GM13977 (cell line): ENCODE measurements around the gene PASK.

Experiments used
- DNase-seq: peaks from one replicate; pipeline ENCODE4 v3.0.0; 2012; ENCODE audit warnings: low spot score
- in situ Hi-C: fragments of 300-500 bp; cut with MboI; formaldehyde crosslinking; loops from one replicate; pipeline ENCODE4 v1.12.0; 2022; ENCODE audit warnings: low sequenced_read_pairs, low pct_unique_long_range_greater_than_20kb, mixed read lengths, inconsistent platforms; ENCODE audit not compliant: unreplicated experiment
- TF ChIP-seq, protein P1 (sequence below): IDR thresholded peaks from 2 replicates; pipeline ENCODE4 v1.5.1; 2012; ENCODE audit warnings: mild to moderate bottlenecking, control low read depth; ENCODE audit not compliant: insufficient read depth; ENCODE audit errors: extremely low read depth, missing control alignments

Gene PASK

DNA sequence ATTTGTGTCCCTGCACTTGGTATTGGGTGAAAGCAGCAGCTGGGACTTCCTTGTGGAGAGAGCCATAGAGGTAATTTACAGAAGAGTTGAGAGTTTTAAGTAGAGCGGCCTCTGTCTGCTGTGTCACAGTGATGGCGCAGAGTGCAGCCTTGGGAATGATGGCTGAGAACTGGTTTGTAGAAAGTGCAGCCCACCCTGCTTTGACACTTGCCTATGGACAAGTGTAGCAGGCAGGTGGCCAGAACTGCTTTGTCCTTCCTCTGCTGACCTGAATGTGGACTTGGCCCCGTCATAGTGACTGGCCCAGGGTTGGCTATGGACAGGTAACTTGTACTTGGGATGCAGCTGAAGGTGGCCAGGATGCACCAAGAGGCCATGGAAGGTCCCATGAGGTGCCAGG is 32.9 kb upstream of the PASK start:
- TF ChIP-seq, protein P1, sequence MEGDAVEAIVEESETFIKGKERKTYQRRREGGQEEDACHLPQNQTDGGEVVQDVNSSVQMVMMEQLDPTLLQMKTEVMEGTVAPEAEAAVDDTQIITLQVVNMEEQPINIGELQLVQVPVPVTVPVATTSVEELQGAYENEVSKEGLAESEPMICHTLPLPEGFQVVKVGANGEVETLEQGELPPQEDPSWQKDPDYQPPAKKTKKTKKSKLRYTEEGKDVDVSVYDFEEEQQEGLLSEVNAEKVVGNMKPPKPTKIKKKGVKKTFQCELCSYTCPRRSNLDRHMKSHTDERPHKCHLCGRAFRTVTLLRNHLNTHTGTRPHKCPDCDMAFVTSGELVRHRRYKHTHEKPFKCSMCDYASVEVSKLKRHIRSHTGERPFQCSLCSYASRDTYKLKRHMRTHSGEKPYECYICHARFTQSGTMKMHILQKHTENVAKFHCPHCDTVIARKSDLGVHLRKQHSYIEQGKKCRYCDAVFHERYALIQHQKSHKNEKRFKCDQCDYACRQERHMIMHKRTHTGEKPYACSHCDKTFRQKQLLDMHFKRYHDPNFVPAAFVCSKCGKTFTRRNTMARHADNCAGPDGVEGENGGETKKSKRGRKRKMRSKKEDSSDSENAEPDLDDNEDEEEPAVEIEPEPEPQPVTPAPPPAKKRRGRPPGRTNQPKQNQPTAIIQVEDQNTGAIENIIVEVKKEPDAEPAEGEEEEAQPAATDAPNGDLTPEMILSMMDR = no peak
- in situ Hi-C loops = no loop called here
- no peak for DNase-seq

DNA sequence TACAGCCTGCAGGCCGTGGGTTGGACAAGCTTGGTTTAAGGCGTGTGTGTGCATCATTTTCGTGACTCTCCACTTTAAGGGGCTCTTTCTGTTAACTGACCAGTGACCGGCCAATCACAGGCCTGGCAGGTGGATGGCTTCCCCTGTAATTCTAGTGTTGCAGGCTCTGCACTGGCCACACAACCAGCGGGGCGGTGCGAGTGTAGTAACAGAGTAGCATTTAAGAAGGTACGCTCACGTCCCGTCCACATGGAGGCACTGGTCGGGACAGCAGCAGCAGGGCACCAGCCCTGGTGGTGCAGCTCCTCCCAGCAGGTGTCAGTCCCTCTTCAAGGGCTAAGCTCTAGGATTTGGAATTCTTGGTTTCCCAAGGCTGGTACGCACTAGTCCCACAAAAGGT is 31.2 kb upstream of the PASK start:
- in situ Hi-C loops = no loop called here
- DNase-seq = no peak
- TF ChIP-seq, protein P1 = no peak

DNA sequence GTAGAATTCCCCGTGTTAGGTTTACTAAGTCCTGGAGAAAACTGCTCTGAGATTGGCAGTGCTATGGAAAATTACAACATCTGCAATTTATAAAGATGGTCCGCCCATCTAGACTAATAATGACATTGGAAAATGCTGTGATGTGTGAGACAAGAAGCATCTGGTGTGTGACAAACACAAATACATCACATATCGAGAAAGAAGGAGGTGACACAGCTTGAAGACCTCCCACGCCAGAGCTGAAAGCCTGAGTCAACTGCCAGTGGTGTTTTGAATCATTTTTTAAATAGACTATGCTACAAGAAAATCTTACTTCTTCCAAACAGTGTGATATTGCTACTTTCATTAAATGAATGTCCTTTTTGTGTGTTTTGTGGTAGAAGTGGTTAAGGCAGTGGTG is 30.6 kb upstream of the PASK start:
- TF ChIP-seq, protein P1 = no peak
- peak; percentile 71 for DNase-seq
- in situ Hi-C loops = no loop called here

DNA sequence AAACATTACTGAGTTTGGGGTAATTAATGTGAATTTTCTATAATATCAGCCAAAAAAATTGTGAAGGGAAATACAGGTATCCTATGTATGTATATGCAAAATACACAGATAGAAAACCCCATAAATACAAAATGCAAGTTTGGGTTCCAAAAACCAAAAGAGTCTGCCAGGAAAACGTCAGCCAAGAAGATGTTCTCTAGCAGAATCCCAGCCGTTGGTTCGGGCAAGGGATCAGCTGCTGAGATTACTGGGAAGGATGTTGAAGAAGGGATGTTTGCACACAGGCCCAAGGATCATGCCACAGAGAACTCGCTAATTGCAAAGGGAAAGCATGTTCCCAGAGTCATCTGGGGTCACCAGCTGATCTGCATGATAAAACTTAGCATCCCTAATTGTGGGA is 29.7 kb upstream of the PASK start:
- TF ChIP-seq, protein P1 = no peak

DNA sequence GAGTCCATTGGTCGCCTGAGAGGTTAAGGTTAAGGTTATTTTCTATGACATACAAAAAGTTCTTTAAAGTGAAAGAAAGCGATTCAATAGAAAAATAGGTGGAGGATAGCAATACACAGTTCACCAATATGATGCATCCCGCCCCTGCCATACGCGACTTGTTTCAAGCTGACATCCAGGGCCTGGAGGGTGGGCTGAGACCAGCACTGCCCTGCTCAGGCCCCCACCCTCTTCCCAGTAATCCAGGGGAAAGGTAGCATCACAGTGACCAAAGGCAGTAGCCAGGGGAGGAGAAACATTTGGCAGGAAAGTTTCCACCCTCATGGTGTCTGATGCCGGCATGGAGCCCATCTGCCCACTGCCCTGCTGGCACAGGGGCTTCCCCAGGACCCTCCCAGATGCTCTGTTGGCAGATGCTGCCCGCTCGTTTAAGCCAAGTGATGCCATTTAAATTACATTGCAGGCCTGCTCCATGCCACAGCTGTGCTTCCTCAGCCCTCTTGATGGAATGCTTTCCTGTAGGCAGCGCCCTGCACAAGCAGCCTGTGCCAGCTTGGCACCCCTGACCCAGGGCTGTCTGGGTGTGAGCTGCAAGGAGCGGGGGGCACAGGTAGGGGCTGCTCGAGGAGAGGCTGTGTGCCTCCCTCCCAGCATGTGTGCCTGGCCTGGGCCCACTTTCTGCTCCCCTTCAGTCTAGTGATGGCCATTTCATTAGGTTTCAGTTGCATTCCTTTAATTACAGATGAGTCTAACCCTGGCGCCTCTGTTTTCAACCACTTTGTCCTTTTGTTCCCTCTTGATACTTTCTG is 28.5 kb upstream of the PASK start:
- no peak for DNase-seq
- TF ChIP-seq, protein P1 = no peak
- in situ Hi-C loops = no loop called here

More for the DNA sequence above, 29.7 kb upstream of the PASK start:
- DNase-seq = no peak
- in situ Hi-C loops = no loop called here

DNA sequence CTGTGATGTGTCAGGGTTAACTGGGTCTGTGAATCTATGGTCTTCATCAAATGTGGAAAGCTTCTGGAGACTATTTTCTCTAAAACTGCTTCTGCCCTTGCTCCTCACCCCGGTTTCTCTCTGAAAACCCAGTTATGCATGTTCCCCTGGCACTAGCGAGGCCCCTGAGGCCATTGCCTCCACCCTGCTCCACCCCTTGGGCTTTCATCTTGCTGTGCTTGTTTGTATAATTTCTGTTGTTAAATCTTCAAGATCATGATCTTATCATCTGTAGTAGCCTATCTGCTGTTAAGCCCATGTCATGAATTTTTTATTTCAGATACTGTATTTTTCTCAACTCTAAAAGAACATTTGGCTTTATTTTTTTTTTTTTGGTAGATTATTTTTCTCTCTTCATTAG is 24.3 kb upstream of the PASK start:
- in situ Hi-C loops = no loop called here
- TF ChIP-seq, protein P1 = no peak
- DNase-seq = no peak
